HepG2 (cell line): Measurements from ENCODE around the gene PAXX.

Experiments
- AGO2 ChIP-seq: fragments of 200-400 bp; formaldehyde crosslinking; optimal IDR thresholded peaks from 2 replicates; pipeline ENCODE3; 2017; ENCODE audit warnings: mild to moderate bottlenecking, low read depth, low read length, moderate library complexity
- CHCHD3 ChIP-seq: sonication (generic); formaldehyde crosslinking; IDR thresholded peaks from 2 replicates; pipeline ENCODE4 v1.8.0; 2022; ENCODE audit warnings: mild to moderate bottlenecking, missing genetic modification reagents, moderate library complexity
- HOXA3 ChIP-seq: sonication (generic); formaldehyde crosslinking; IDR thresholded peaks from 2 replicates; pipeline ENCODE4 v1.5.0; 2020; ENCODE audit warnings: missing genetic modification reagents
- POLR2AphosphoS5 ChIP-seq: IDR thresholded peaks from 2 replicates; pipeline ENCODE4 v1.6.1; 2012; ENCODE audit warnings: low read depth, low read length
- SUZ12 ChIP-seq: fragments of 150-350 bp; IDR thresholded peaks from 2 replicates; pipeline ENCODE4 v1.6.1; 2014; ENCODE audit warnings: low read depth, low read length
- YY1 ChIP-seq: IDR thresholded peaks from 2 replicates; pipeline ENCODE4 v1.6.1; 2011; ENCODE audit warnings: low read length, low read depth, moderate library complexity, mild to moderate bottlenecking; ENCODE audit not compliant: insufficient read depth, insufficient replicate concordance
- ZNF614 ChIP-seq: IDR thresholded peaks from 2 replicates; pipeline ENCODE4 v1.6.1; 2018; ENCODE audit warnings: missing biosample characterization, missing genetic modification reagents, inconsistent platforms, borderline replicate concordance
- TF ChIP-seq, protein P1 (sequence below): sonication (generic); formaldehyde crosslinking; IDR thresholded peaks from 2 replicates; pipeline ENCODE4 v1.5.0; 2020; ENCODE audit warnings: mild to moderate bottlenecking, missing genetic modification reagents, moderate library complexity
- TF ChIP-seq, protein P2 (sequence below): sonication (generic); formaldehyde crosslinking; IDR thresholded peaks from 2 replicates; pipeline ENCODE4 v1.8.1; 2023; ENCODE audit warnings: mild to moderate bottlenecking, missing genetic modification reagents
- TF ChIP-seq, protein P3 (sequence below): sonication (generic); formaldehyde crosslinking; IDR thresholded peaks from 2 replicates; pipeline ENCODE4 v1.4.0; 2020; ENCODE audit warnings: missing genetic modification reagents

DNA sequence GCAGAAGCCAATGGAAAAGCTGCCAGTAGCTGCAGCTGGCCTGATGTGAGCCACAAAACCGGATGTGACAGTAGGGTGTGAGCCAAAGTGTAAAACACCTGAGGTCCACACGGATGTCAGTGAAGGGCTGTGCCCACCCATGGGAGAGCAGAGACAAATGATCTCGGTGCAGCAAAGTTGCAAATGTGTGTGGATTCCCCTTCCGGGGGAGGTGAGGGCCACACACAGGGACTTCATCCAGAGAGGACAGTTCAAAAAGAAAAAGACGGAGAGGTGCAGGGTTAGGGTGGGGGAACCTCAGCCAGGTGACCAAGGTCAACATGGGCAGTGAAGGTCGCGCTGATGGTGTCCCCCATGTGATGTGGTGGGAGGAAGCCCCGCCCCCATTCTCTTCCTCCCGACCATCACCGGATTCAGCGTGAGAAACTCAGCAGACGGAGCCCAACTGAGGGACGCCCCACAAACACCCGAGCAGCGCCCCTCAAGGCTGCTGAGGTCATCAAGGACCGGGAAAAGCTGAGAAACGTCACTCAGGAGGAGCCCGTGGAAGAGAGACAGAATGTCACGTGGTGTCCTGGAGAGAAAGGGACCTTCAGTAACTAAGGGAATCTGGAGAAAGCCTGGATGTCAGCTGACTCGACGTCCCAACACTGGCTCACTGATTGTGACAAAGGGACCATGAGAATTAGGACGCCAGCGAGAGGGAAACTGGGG is 26.3 kb upstream of the PAXX start:
- TF ChIP-seq CHCHD3 (CRISPR knock-in tag) (no peak), AGO2 (no peak), SUZ12 (no peak), POLR2AphosphoS5 (no peak), ZNF614 (CRISPR knock-in tag) (no peak), YY1 (no peak), HOXA3 (CRISPR knock-in tag) (no peak)
- TF ChIP-seq, protein P1, sequence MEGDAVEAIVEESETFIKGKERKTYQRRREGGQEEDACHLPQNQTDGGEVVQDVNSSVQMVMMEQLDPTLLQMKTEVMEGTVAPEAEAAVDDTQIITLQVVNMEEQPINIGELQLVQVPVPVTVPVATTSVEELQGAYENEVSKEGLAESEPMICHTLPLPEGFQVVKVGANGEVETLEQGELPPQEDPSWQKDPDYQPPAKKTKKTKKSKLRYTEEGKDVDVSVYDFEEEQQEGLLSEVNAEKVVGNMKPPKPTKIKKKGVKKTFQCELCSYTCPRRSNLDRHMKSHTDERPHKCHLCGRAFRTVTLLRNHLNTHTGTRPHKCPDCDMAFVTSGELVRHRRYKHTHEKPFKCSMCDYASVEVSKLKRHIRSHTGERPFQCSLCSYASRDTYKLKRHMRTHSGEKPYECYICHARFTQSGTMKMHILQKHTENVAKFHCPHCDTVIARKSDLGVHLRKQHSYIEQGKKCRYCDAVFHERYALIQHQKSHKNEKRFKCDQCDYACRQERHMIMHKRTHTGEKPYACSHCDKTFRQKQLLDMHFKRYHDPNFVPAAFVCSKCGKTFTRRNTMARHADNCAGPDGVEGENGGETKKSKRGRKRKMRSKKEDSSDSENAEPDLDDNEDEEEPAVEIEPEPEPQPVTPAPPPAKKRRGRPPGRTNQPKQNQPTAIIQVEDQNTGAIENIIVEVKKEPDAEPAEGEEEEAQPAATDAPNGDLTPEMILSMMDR (CRISPR knock-in tag), result no peak
- TF ChIP-seq, protein P2, sequence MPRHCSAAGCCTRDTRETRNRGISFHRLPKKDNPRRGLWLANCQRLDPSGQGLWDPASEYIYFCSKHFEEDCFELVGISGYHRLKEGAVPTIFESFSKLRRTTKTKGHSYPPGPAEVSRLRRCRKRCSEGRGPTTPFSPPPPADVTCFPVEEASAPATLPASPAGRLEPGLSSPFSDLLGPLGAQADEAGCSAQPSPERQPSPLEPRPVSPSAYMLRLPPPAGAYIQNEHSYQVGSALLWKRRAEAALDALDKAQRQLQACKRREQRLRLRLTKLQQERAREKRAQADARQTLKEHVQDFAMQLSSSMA (CRISPR knock-in tag), result no peak
- TF ChIP-seq, protein P3, sequence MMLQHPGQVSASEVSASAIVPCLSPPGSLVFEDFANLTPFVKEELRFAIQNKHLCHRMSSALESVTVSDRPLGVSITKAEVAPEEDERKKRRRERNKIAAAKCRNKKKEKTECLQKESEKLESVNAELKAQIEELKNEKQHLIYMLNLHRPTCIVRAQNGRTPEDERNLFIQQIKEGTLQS (CRISPR knock-in tag), result no peak
